NOMO-1 treated with dmso at 0.1 percent for 144 hours (cell line): Measurements from ENCODE around the gene CXCR4.

Experiments used
- DNase-seq: peaks from one replicate; lab custom pipeline; 2025; ENCODE audit not compliant: unreplicated experiment; lab: John Stamatoyannopoulos, UW

CXCR4 gene

GRCh38 chr2:136117909-136118818, at the start of gene CXCR4:
Gene CXCR4, minus strand, starts transcription at chr2:136118149. Its CDS starts 89 bp downstream, at chr2:136118060.
- DNase-seq, result peak; percentile 65

GRCh38 chr2:136164280-136164776, 46.4 kb upstream of the CXCR4 start:
- no peak for DNase-seq

- DNase-seq, result no peak
Observed at GRCh38 chr2:136162438-136162837, 44.5 kb upstream of the CXCR4 start.

DNA sequence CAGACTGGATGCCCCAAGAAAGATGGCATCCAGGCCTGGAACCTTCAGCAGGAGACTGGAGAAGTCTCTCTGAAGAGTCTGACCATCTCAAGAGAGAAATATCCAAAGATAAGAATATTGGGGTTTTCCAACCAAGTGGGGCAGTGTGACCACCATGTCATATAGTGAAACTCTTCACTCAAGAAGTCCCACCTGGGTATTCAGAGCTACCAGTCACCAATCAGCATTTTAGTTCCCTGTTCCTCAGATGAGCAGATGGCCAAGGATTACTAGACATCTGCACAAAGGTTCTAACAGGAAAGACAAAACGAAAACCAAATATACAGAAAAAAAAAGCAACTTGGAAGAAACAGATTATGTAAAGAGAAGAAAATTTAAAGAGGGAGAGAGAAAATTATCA, 38.5 kb upstream of the CXCR4 start:
- no peak for DNase-seq

DNA sequence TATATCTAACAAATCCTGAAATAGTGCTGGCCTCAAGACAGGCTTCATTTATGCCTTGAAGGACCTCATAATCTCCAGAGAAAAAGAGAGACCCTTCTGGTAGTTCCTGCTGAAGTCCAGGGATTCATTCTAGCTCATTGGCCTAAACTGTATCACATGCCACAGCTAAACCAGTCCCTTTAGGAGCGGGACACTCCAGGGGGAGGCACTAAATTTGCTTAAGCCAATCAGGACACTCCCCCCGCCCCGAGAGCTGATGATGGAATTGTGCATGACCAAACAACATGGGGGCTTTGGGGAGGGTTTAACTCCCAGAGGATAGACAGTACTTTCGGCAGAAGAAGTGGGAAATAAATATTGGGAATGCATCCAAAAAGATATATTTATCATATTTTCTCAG, 36.4 kb upstream of the CXCR4 start:
- no peak for DNase-seq

GRCh38 chr2:136151021-136151971, 33.3 kb upstream of the CXCR4 start:
- DNase-seq, result no peak

DNA sequence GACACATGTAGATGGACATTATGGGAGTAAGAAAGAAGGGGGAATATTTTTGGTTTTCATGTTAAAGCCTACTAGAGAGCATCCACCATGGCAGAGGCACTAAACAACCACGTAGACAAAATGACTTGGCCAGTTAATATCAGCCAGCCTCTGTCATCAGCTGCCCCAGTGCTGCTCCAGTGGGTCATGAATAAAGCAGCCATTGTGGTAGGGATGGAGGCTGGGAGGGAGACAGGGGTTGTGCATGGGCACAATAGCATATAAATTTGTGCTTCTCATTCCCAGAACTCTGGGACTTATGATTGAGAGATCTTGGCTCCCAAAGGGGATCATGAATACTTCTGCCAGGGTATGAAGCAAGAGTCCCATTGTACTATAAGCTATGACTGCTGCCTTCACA, 31.1 kb upstream of the CXCR4 start:
- no peak for DNase-seq

GRCh38 chr2:136146564-136146963, 28.6 kb upstream of the CXCR4 start:
- no peak for DNase-seq

- DNase-seq, result no peak
Observed at GRCh38 chr2:136143603-136144451, 25.9 kb upstream of the CXCR4 start.

DNA sequence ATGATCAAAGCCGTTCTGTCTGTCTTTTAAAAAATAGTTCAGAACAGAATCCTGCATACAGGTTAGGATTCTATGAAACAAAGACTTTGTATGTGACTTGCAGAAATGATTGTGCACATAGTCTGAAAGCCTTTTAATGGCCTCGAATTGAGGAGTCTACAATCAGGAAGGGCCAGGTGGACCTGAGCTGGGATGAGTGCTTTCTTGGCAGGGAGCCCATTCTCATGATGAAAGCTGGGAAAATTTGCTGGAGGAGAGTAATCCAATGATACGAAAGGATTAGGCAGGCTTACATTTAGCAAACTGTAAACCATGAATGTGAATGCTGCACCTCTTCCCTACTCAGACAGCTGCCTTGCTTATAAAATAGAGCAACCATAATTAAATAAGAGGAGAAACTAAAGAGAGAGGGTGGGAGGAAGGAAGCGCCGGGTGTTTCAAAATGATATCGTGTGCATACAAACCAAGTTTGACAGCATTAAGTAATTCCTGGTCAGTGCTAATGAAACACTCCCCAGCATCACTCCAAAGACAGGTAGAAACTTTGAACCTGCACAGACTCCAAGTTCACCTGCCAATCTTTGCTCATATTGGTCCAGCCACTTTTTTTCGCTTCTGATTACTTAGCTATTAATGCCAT, 23.7 kb upstream of the CXCR4 start:
- DNase-seq, result peak; percentile 28

- no peak for DNase-seq
Observed at GRCh38 chr2:136139631-136140030, 21.7 kb upstream of the CXCR4 start.

DNA sequence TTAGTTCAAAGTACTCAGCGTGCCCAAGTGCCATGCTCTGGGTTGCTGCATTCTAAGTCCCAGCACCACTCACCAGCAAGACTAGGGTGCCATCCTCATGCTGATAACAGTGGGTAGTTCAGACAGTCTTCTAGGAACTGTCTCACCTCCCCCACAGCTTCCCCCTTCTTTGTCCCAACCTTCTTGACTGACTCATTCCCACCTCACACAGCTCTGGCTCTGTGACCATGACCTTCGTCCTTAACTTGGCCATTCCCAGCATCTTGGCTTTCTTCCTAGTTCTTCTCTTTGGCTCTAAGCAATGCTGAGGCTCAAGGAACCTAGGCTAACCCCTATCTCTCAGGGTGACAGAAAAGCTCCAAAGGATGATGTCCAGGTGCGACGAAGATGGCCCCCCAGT, 20.0 kb upstream of the CXCR4 start:
- no peak for DNase-seq

DNA sequence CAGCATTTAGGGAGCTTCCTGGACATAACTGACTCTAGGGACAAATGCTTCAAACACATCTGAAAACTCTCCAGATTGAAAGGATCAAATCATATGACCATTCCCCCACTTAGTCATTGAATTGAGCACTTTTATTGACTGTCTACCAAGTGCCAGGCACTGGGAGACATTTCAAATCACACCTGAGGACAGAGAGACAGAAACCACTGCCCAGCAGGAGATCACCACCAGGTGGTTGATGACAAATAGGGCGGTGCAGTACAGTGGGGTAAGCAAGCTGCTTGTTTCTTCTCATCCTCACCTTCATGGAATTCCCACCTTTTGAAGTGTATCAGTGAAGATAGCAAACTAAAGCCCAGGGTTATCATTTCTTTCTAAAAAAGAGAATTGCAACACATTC, 19.0 kb upstream of the CXCR4 start:
- no peak for DNase-seq

DNA sequence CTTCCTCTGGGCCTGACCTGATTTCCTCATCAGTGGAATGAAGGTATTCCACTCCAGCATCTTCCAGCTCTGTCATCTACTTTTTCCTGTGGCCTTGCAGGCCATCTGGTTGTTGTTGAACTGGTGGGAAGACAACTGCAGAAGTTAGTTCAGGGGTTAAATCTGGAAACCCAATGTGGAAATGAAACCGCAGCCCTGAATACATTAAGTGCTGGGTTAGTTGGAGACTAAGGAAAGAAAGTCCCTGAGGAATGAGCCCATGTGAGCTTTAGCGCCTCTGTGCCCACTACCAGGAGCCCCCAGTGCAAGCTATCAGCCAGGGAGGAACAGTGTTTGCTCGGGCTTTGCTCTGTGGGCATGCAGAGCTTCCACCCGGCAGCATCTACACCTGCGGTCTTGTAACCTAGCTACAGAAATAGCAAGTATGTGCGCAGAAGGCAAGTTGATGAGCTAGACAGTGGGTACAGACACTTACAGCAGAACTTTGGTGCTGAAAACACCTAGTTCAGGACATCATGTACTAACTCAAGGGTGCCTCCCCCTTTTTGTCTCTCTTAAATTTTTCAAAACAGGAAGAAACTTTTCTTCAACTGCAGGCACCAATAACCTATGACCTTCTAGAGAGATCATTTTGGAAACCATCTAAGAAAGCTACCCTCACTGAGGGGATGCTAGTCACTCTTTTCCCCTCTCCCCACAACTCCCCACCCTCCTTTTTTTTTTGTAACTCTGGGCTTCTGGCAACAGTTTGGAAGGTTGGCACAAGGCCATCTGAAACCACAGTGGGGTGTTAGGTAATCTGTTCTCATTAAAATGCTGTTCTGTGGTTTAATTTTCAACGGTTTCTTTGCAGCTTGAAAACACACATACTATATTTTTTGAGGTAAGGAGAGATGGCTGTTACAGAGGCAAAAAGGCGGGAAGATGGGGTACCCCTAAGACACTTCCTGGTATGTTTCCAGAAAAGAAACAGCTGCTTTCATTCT, 18.3 kb upstream of the CXCR4 start:
- peak; percentile 93 for DNase-seq

DNA sequence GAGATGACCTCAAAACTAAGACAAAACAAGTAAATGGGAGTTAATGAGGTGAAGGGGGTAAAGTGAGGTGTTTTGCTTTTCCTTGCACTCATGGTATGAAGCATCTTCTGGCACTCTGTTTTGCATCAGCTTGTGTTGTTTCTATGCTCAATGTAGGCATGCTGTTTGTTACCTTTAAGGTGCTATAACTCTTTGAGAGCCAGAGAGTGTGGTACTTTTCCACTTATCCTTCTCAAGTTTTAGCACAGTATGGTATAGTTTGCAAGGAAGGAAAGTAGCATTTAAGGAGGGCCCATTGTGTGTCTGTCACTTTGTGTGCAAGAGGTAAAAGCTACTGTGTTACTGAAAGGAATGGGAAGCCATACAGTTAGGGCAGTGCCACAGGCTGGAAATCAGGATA, 17.5 kb upstream of the CXCR4 start:
- DNase-seq, result no peak

DNA sequence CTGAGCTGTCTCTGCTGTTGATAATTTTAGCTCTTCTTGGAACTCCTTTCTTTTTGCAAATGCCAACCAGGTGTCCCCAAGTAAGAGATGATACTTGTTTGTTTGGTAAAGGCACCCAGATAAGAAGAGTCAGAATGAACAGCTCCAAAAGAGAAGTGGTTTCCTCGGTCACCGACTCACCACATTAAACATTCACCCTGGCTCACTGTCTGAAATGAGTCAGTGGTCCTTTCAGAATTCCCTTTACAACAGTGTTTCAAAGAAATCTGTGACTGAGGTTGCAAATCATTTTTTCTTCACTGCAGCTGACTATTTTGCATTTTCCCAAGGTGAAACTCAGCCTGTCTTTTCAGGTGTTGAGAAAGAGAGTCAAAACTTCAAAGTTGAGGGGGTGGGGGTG, 16.2 kb upstream of the CXCR4 start:
- no peak for DNase-seq

DNA sequence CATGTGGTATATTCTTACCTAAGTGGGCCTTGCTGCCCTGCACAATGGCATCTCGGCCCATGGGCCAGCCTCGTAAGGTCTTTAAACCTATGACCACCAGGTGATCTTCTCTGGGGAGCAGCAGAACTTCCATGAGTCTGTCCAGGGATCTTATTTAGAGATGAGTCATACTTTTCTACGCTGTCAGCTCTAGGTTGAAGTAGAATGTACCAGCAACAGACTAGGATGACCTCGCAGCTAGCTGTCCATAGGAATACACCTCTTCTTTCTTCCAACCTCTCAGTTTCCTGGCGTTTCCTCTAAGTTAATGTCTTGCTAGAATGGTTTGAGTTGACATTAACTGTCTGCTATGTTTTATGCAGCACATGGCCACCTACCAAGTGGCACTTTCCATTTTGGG, 15.6 kb upstream of the CXCR4 start:
- no peak for DNase-seq

DNA sequence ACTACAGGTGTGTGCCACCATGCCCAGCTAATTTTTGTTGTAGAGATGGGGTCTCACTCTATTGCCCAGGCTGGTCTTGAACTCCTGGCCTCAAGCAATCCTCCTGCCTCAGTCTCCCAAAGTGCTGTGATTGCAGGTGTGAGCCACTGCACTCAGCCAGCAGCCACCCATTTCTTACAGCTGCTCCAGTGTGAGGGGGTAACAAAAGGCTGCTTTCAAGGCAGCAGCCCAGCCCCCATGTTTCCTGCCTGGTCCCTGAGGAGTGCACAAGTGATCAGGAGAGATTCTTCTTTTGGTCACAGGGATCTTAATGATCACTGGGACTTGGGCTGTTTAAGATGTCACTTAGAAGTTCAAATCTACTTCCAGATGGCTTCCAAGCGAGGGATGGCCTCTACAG, 15.2 kb upstream of the CXCR4 start:
- no peak for DNase-seq

GRCh38 chr2:136132825-136133155, 14.8 kb upstream of the CXCR4 start:
- no peak for DNase-seq
